HepG2 (cell line): ENCODE measurements around the gene CYBC1. TPM values are rescaled to one million over a fixed set of nuclear protein-coding genes. Genes with fewer than 3 reads are reported as not detected.

Experiments used
- ATAC-seq: fragments of 200-7000 bp; cut with Tn5 transposase; 3 replicates; pipeline ENCODE4 v1.9.1; 2020; ENCODE audit warnings: mild to moderate bottlenecking, moderate library complexity
- BruUV-seq: library from RNA; stranded (reverse); fragments of 400-500 nt; replicated peaks from 2 replicates; lab custom pipeline; 2021; lab: Mats Ljungman, UMichigan
- CTCF ChIA-PET: fragments of 300-600 bp; formaldehyde crosslinking; extraction: SDS; loops from one replicate; lab custom pipeline; 2021; ENCODE audit warnings: low total read pairs, inconsistent platforms, low intra/inter-chr PET ratio; lab: Yijun Ruan, JAX
- POLR2A ChIA-PET: fragments of 350-600 bp; sonication (Branson Sonifier 250); formaldehyde crosslinking; loops from one replicate; lab custom pipeline; 2020; ENCODE audit warnings: antibody characterized with exemption, inconsistent platforms; lab: Yijun Ruan, JAX
- DNase-seq: peaks from one replicate; pipeline ENCODE4 v3.0.0-alpha.2; 2015; ENCODE audit warnings: low spot score
- FAIRE-seq: peaks from 3 replicates; lab custom pipeline; 2011; peaks lifted over from hg19 to GRCh38; lab: Jason Lieb, UNC
- H2AFZ ChIP-seq: one replicate; pipeline ENCODE4 v1.6.1; 2011; ENCODE audit warnings: low read length, inconsistent platforms
- H3K27ac ChIP-seq: fragments of 300-600 bp; 3 replicates; pipeline ENCODE4 v1.8.0; 2011; ENCODE audit warnings: mixed run types, mild to moderate bottlenecking, mixed read lengths, low read length, inconsistent platforms; ENCODE audit not compliant: insufficient read depth; ENCODE audit errors: extremely low read length
- H3K27me3 ChIP-seq, 2 experiments: fragments of 200-600 bp in 1 of 2; 2 replicates in 1 of 2; 3 replicates in 1 of 2; pipeline versions ENCODE4 v1.6.0 to v1.8.0; 2011; ENCODE audit warnings: low read length in 2 of 2, mild to moderate bottlenecking in 2 of 2, moderate library complexity in 2 of 2, inconsistent platforms in 1 of 2; ENCODE audit not compliant: insufficient read depth in 2 of 2, control insufficient read depth in 1 of 2
- H3K36me3 ChIP-seq, 2 experiments: fragments of 200-600 bp in 1 of 2; replicated peaks in 1 of 2; 2 replicates in 1 of 2; 3 replicates in 1 of 2; pipeline versions ENCODE4 v1.5.1 to v1.8.0; 2011; ENCODE audit warnings: low read length in 2 of 2, inconsistent platforms in 1 of 2; ENCODE audit not compliant: insufficient read depth in 2 of 2, control insufficient read depth in 1 of 2
- H3K4me1 ChIP-seq: 2 replicates; pipeline ENCODE4 v1.5.1; 2012; ENCODE audit warnings: low read length, inconsistent platforms; ENCODE audit not compliant: insufficient read depth
- H3K4me2 ChIP-seq: 2 replicates; pipeline ENCODE4 v1.6.0; 2011; ENCODE audit warnings: low read depth, low read length, inconsistent platforms
- H3K4me3 ChIP-seq, 3 experiments: fragments of 200-600 bp in 1 of 3; sonication (generic), shearing (Covaris generic) in 1 of 3; replicated peaks in 1 of 3; 2 replicates each; pipeline ENCODE4 v1.5.1; 2011 to 2016; ENCODE audit warnings: low read length in 3 of 3, inconsistent platforms in 2 of 3, low read depth in 2 of 3, mild to moderate bottlenecking in 2 of 3, control low read depth in 1 of 3, mixed read lengths in 1 of 3; ENCODE audit not compliant: insufficient read depth in 1 of 3
- H3K79me2 ChIP-seq: one replicate; pipeline ENCODE4 v1.6.1; 2011; ENCODE audit warnings: low read length, inconsistent platforms; ENCODE audit not compliant: insufficient read depth
- H3K9ac ChIP-seq: 2 replicates; pipeline ENCODE4 v1.6.0; 2011; ENCODE audit warnings: mild to moderate bottlenecking, low read depth, low read length, inconsistent platforms; ENCODE audit not compliant: insufficient read depth
- H3K9me3 ChIP-seq: 2 replicates; pipeline ENCODE4 v1.5.1; 2012; ENCODE audit warnings: mild to moderate bottlenecking, low read length
- H4K20me1 ChIP-seq: 2 replicates; pipeline ENCODE4 v1.6.0; 2011; ENCODE audit warnings: inconsistent platforms, mild to moderate bottlenecking, low read length, moderate library complexity; ENCODE audit not compliant: insufficient read depth
- AGO1 ChIP-seq: fragments of 200-400 bp; formaldehyde crosslinking; IDR thresholded peaks from 2 replicates; pipeline ENCODE4 v1.6.1; 2017; ENCODE audit warnings: mild to moderate bottlenecking, low read depth, low read length, moderate library complexity; ENCODE audit not compliant: poor library complexity, severe bottlenecking
- AGO2 ChIP-seq: fragments of 200-400 bp; formaldehyde crosslinking; optimal IDR thresholded peaks from 2 replicates; pipeline ENCODE3; 2017; ENCODE audit warnings: mild to moderate bottlenecking, low read depth, low read length, moderate library complexity
- GZF1 ChIP-seq: sonication (generic); formaldehyde crosslinking; IDR thresholded peaks from 2 replicates; pipeline ENCODE4 v1.5.1; 2020; ENCODE audit warnings: mild to moderate bottlenecking, missing genetic modification reagents
- HNRNPLL ChIP-seq: fragments of 200-400 bp; formaldehyde crosslinking; IDR thresholded peaks from 2 replicates; pipeline ENCODE4 v1.6.1; 2017; ENCODE audit warnings: mild to moderate bottlenecking, low read depth, low read length; ENCODE audit not compliant: poor library complexity, severe bottlenecking
- MEF2D ChIP-seq: sonication (generic); formaldehyde crosslinking; IDR thresholded peaks from 2 replicates; pipeline ENCODE4 v1.5.1; 2020; ENCODE audit warnings: mild to moderate bottlenecking, missing genetic modification reagents
- MTA3 ChIP-seq: sonication (generic); formaldehyde crosslinking; IDR thresholded peaks from 2 replicates; pipeline ENCODE4 v1.4.0; 2020; ENCODE audit warnings: missing genetic modification reagents
- NFE2L2 ChIP-seq: fragments of 150-350 bp; IDR thresholded peaks from 2 replicates; pipeline ENCODE4 v1.6.1; 2014; ENCODE audit warnings: low read length
- NFRKB ChIP-seq: fragments of 450-650 bp; IDR thresholded peaks from 2 replicates; pipeline ENCODE4 v1.6.1; 2017
- POLR2AphosphoS5 ChIP-seq: IDR thresholded peaks from 2 replicates; pipeline ENCODE4 v1.6.1; 2012; ENCODE audit warnings: low read depth, low read length
- POLR2G ChIP-seq: fragments of 200-400 bp; formaldehyde crosslinking; IDR thresholded peaks from 2 replicates; pipeline ENCODE4 v1.6.1; 2018; ENCODE audit warnings: mild to moderate bottlenecking, low read depth, low read length, moderate library complexity
- RBFOX2 ChIP-seq: fragments of 200-400 bp; formaldehyde crosslinking; IDR thresholded peaks from 2 replicates; pipeline ENCODE4 v1.6.1; 2017; ENCODE audit warnings: low read depth, mild to moderate bottlenecking, low read length
- ZBTB38 ChIP-seq: sonication (generic); formaldehyde crosslinking; IDR thresholded peaks from 2 replicates; pipeline ENCODE4 v1.5.1; 2020; ENCODE audit warnings: mild to moderate bottlenecking, missing genetic modification reagents
- ZFP91 ChIP-seq: sonication (generic); formaldehyde crosslinking; IDR thresholded peaks from 2 replicates; pipeline ENCODE4 v1.9.0; 2022; ENCODE audit warnings: missing genetic modification reagents, mild to moderate bottlenecking, borderline replicate concordance
- ZKSCAN5 ChIP-seq: sonication (generic); formaldehyde crosslinking; IDR thresholded peaks from 2 replicates; pipeline ENCODE4 v1.5.1; 2020; ENCODE audit warnings: mild to moderate bottlenecking, missing genetic modification reagents
- ZNF256 ChIP-seq: sonication (generic); formaldehyde crosslinking; conservative IDR thresholded peaks from 2 replicates; pipeline ENCODE4 v1.4.0; 2020; ENCODE audit warnings: missing genetic modification reagents
- ZNF280B ChIP-seq: sonication (generic); formaldehyde crosslinking; IDR thresholded peaks from 2 replicates; pipeline ENCODE4 v1.5.0; 2020; ENCODE audit warnings: missing genetic modification reagents, mild to moderate bottlenecking, borderline replicate concordance
- ZNF510 ChIP-seq: sonication (generic); formaldehyde crosslinking; IDR thresholded peaks from 2 replicates; pipeline ENCODE4 v1.4.0; 2020; ENCODE audit warnings: low read depth, mild to moderate bottlenecking, missing genetic modification reagents
- WGBS: methylation state at CpG from one replicate; pipeline ENCODE4 v1.1.6; 2017; ENCODE audit warnings: low lambda C conversion rate; 5-methylcytosine and 5-hydroxymethylcytosine counted together
- in situ Hi-C: cut with HindIII; loops from 2 replicates; pipeline ENCODE4 v1.10.0; 2017; ENCODE audit warnings: low pct_unique_long_range_greater_than_20kb; ENCODE audit not compliant: extremely low pct_ligation_motif_present
- intact Hi-C: fragments of 100-400 bp; cut with micrococcal nuclease; formaldehyde crosslinking; loops from one replicate; pipeline ENCODE4 v1.10.0; 2022; ENCODE audit not compliant: unreplicated experiment
- polyA plus RNA-seq, 8 experiments: library from polyadenylated mRNA; depleted of rRNA in 3 of 8; stranded (reverse) in 7 of 8; unstranded in 1 of 8; fragments of >200 nt; fragmentation: Illumina TruSeq in 4 of 8; extraction: Trizol in 4 of 8; gene quantifications; 2 replicates each; pipeline versions ENCODE4 v1.2.1 to v1.2.3, GENCODE V29; 2011 to 2016; ENCODE audit warnings: low read depth in 4 of 8, missing spikeins in 1 of 8, mixed read lengths in 1 of 8; ENCODE audit not compliant: insufficient read depth in 1 of 8
- total RNA-seq, 5 experiments: library from RNA; depleted of rRNA; stranded (reverse); fragments of >200 nt; fragmentation: Illumina TruSeq; extraction: Trizol; gene quantifications; 2 replicates each; pipeline ENCODE4 v1.2.3, GENCODE V29; 2016; ENCODE audit warnings: low read depth in 1 of 5
- TF ChIP-seq, protein P1 (sequence below): sonication (generic); formaldehyde crosslinking; IDR thresholded peaks from 2 replicates; pipeline ENCODE4 v1.5.0; 2020; ENCODE audit warnings: mild to moderate bottlenecking, missing genetic modification reagents
- TF ChIP-seq, protein P2 (sequence below): sonication (generic); formaldehyde crosslinking; IDR thresholded peaks from 2 replicates; pipeline ENCODE4 v1.4.0; 2020; ENCODE audit warnings: missing genetic modification reagents

The CYBC1 gene
- total and polyA plus RNA-seq, 2 of the 13 experiments (the other 11 are each of a cell fraction or from before 2014, with no cell fraction given): 43.4 to 44.1 TPM

- ATAC-seq (no peak), FAIRE-seq (no peak), DNase-seq (no peak)
- Histone ChIP-seq H3K79me2 (no peaks in the 10 kb centered on the region), H3K9me3 (no peaks in the 10 kb centered on the region), H4K20me1 (no peaks in the 10 kb centered on the region), H3K27me3 (no peaks in the 10 kb centered on the region), H2AFZ (no peak overlapping the region), H3K36me3 (peaks cover 9% of the 10 kb centered on the region in 2 experiments), H3K4me1 (no peaks in the 10 kb centered on the region), H3K9ac (no peak overlapping the region), H3K4me2 (no peak overlapping the region), H3K27ac (no peak overlapping the region), H3K4me3 (no peak overlapping the region)
- intact Hi-C loops (no loop called here), in situ Hi-C loops (no loop called here)
- ChIA-PET CTCF (no interaction called here), POLR2A (interaction anchor here (0.6 kb wide), 1 partner anchor 170 kb away, joined by 3 read pairs; no protein-coding TSS in a partner anchor)
- BruUV-seq: no TSS peak
- 97% methylated on average over 24 of the region's 27 CpGs for WGBS
- TF ChIP-seq AGO1 (peak; percentile 57), NFRKB (no peak), NFE2L2 (no peak), GZF1 (CRISPR knock-in tag) (no peak), POLR2AphosphoS5 (peak; percentile 48; the same call in 1 of the 2 replicates), ZKSCAN5 (CRISPR knock-in tag) (no peak), MEF2D (no peak), ZFP91 (CRISPR knock-in tag) (peak; percentile 36; the same call in 1 of the 2 replicates), ZBTB38 (CRISPR knock-in tag) (no peak), ZNF280B (0 out of 2 replicates have a peak, but pooled peaks have one; percentile 57), MTA3 (no peak), RBFOX2 (peak; percentile 76), ZNF510 (CRISPR knock-in tag) (no peak), POLR2G (peak; percentile 5; the same call in 1 of the 2 replicates), HNRNPLL (no peak), AGO2 (peak; percentile 96), ZNF256 (CRISPR knock-in tag) (no peak)
- TF ChIP-seq, protein P1, sequence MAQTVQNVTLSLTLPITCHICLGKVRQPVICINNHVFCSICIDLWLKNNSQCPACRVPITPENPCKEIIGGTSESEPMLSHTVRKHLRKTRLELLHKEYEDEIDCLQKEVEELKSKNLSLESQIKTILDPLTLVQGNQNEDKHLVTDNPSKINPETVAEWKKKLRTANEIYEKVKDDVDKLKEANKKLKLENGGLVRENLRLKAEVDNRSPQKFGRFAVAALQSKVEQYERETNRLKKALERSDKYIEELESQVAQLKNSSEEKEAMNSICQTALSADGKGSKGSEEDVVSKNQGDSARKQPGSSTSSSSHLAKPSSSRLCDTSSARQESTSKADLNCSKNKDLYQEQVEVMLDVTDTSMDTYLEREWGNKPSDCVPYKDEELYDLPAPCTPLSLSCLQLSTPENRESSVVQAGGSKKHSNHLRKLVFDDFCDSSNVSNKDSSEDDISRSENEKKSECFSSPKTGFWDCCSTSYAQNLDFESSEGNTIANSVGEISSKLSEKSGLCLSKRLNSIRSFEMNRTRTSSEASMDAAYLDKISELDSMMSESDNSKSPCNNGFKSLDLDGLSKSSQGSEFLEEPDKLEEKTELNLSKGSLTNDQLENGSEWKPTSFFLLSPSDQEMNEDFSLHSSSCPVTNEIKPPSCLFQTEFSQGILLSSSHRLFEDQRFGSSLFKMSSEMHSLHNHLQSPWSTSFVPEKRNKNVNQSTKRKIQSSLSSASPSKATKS (CRISPR knock-in tag): no peak
- TF ChIP-seq, protein P2, sequence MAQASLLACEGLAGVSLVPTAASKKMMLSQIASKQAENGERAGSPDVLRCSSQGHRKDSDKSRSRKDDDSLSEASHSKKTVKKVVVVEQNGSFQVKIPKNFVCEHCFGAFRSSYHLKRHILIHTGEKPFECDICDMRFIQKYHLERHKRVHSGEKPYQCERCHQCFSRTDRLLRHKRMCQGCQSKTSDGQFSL: peak; percentile 80
Measured at GRCh38 chr17:82441691-82442487, 8.7 kb downstream of the CYBC1 start.
